ENCODE results near the gene AUTS2.

DNA sequence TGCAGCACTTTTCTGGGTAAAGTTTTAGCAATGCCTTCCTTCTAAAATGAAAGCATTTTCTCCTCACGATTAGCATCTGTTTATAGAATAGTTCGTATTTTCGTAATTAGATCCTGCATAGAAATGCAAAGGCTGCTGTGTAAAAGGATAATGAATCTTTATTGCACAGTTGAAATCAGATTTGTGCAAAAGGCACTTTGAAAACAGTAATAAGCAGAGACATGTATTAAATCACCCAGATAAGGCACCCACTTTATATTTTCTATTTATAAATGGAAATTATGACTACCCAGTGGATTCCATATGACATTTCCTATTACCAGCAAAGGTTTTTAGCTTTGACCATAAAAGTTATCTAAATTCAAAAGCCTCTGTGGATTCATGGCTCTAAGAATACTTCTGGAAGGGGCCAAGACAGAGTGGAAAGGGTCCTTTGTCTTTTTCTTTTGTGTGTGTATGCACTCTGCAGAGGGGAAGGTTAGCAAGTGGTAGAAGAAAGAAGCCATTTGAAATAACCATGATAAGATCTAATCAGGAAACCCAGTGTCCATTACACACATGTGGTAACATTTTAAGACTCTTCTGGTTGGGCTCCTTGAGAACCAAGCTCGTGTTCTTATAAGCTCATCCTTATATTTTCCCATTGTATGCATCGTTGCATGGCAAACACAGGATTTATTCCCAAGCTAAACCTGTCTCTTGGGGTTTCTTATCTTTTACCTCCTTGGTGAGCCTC, 612.1 kb downstream of the AUTS2 start:
- TF ChIP-seq, protein P1, sequence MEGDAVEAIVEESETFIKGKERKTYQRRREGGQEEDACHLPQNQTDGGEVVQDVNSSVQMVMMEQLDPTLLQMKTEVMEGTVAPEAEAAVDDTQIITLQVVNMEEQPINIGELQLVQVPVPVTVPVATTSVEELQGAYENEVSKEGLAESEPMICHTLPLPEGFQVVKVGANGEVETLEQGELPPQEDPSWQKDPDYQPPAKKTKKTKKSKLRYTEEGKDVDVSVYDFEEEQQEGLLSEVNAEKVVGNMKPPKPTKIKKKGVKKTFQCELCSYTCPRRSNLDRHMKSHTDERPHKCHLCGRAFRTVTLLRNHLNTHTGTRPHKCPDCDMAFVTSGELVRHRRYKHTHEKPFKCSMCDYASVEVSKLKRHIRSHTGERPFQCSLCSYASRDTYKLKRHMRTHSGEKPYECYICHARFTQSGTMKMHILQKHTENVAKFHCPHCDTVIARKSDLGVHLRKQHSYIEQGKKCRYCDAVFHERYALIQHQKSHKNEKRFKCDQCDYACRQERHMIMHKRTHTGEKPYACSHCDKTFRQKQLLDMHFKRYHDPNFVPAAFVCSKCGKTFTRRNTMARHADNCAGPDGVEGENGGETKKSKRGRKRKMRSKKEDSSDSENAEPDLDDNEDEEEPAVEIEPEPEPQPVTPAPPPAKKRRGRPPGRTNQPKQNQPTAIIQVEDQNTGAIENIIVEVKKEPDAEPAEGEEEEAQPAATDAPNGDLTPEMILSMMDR (IDR thresholded peaks at IDR 0.05), result no peak
- TF ChIP-seq POLR2AphosphoS5 (IDR thresholded peaks at IDR 0.05; ENCODE audit: low read depth, low read length) (no peak), SIN3A (IDR thresholded peaks at IDR 0.05; ENCODE audit: borderline replicate concordance, insufficient read depth, low read depth, low read length) (no peak)
- TF ChIP-seq, protein P2, sequence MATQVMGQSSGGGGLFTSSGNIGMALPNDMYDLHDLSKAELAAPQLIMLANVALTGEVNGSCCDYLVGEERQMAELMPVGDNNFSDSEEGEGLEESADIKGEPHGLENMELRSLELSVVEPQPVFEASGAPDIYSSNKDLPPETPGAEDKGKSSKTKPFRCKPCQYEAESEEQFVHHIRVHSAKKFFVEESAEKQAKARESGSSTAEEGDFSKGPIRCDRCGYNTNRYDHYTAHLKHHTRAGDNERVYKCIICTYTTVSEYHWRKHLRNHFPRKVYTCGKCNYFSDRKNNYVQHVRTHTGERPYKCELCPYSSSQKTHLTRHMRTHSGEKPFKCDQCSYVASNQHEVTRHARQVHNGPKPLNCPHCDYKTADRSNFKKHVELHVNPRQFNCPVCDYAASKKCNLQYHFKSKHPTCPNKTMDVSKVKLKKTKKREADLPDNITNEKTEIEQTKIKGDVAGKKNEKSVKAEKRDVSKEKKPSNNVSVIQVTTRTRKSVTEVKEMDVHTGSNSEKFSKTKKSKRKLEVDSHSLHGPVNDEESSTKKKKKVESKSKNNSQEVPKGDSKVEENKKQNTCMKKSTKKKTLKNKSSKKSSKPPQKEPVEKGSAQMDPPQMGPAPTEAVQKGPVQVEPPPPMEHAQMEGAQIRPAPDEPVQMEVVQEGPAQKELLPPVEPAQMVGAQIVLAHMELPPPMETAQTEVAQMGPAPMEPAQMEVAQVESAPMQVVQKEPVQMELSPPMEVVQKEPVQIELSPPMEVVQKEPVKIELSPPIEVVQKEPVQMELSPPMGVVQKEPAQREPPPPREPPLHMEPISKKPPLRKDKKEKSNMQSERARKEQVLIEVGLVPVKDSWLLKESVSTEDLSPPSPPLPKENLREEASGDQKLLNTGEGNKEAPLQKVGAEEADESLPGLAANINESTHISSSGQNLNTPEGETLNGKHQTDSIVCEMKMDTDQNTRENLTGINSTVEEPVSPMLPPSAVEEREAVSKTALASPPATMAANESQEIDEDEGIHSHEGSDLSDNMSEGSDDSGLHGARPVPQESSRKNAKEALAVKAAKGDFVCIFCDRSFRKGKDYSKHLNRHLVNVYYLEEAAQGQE (IDR thresholded peaks at IDR 0.05; ENCODE audit: insufficient read depth in 1 of 2, low read depth in 2 of 2, low read length in 1 of 2), result no peak

Measured in Panc1 (cell line).